ENCODE results near the gene PPP2R3C.
"Not testable (repeated sequence)": the region's sequence is repeated elsewhere in the genome, so short reads cannot be mapped to it uniquely, and the experiment has no call there.

Gene PPP2R3C

GRCh38 chr14:35044939-35045797 is 76.6 kb downstream of the PPP2R3C start:
- Histone ChIP-seq H4K20me1 (ENCODE audit: control insufficient read depth, insufficient read depth, low read depth, low read length) (no peaks in the 10 kb centered on the region), H3K4me3 (ENCODE audit: low read length) (peak overlapping the region; percentile 86), H3K4me1 (ENCODE audit: control insufficient read depth, low read length) (peaks cover 21% of the 10 kb centered on the region), H3F3A (ENCODE audit: control insufficient read depth, insufficient read depth) (peaks cover 10% of the 10 kb centered on the region), H3K9me2 (replicated peaks; ENCODE audit: control insufficient read depth, low read length) (no peaks in the 10 kb centered on the region), H3K4me2 (ENCODE audit: low read length) (peak overlapping the region; percentile 85), H3K27ac (ENCODE audit: low read depth, low read length) (no peak overlapping the region), H3K9me3 (ENCODE audit: control insufficient read depth, insufficient read depth, low read length) (no peaks in the 10 kb centered on the region), H3K27me3 (ENCODE audit: control insufficient read depth, low read length) (no peaks in the 10 kb centered on the region), H3K36me3 (ENCODE audit: control insufficient read depth, low read length) (no peaks in the 10 kb centered on the region), H3K79me2 (ENCODE audit: control insufficient read depth, low read length) (no peaks in the 10 kb centered on the region)
- TF ChIP-seq CTCF (IDR thresholded peaks at IDR 0.05; ENCODE audit: low read depth, low read length, poor library complexity, severe bottlenecking) = no peak
- TF ChIP-seq EZH2phosphoT487 (IDR thresholded peaks at IDR 0.05; ENCODE audit: borderline replicate concordance, low read length) = no peak

DNA sequence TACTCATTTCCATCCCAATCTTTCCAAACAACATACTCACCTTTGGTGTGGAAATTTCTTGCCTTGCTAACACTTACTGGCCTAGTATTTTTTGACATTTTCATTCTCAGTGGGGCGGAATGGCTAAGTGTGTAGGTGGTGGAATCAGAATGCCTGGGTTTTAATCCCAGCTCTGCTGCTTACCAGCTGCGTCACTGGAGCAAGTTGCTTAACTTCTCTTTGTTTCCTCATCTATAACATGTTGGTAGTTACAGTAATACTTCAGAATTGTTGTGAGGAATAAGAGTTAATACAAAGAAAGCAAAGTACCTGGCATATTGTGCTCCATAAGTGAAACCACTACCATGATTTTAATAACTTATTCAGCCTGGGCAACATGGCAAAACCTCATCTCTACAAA is 78.7 kb downstream of the PPP2R3C start:
- no peaks in the 10 kb centered on the region for H4K20me1 ChIP-seq (ENCODE audit: control insufficient read depth, insufficient read depth, low read depth, low read length)
- no peaks in the 10 kb centered on the region for H3K9me3 ChIP-seq (ENCODE audit: control insufficient read depth, insufficient read depth, low read length)
- H3K4me1 ChIP-seq (ENCODE audit: control insufficient read depth, low read length) = peaks cover 21% of the 10 kb centered on the region
- no peaks in the 10 kb centered on the region for H3K9me2 ChIP-seq (replicated peaks; ENCODE audit: control insufficient read depth, low read length)
- no peak overlapping the region for H3K27ac ChIP-seq (ENCODE audit: low read depth, low read length)
- H3K79me2 ChIP-seq (ENCODE audit: control insufficient read depth, low read length) = no peaks in the 10 kb centered on the region
- H3K36me3 ChIP-seq (ENCODE audit: control insufficient read depth, low read length) = no peaks in the 10 kb centered on the region
- H3F3A ChIP-seq (ENCODE audit: control insufficient read depth, insufficient read depth) = peaks cover 11% of the 10 kb centered on the region
- TF ChIP-seq EZH2phosphoT487 (IDR thresholded peaks at IDR 0.05; ENCODE audit: borderline replicate concordance, low read length) (no peak), CTCF (IDR thresholded peaks at IDR 0.05; ENCODE audit: low read depth, low read length, poor library complexity, severe bottlenecking) (no peak)
- H3K27me3 ChIP-seq (ENCODE audit: control insufficient read depth, low read length) = no peaks in the 10 kb centered on the region
- no peak overlapping the region for H3K4me3 ChIP-seq (ENCODE audit: low read length)
- H3K4me2 ChIP-seq (ENCODE audit: low read length) = no peak overlapping the region

DNA sequence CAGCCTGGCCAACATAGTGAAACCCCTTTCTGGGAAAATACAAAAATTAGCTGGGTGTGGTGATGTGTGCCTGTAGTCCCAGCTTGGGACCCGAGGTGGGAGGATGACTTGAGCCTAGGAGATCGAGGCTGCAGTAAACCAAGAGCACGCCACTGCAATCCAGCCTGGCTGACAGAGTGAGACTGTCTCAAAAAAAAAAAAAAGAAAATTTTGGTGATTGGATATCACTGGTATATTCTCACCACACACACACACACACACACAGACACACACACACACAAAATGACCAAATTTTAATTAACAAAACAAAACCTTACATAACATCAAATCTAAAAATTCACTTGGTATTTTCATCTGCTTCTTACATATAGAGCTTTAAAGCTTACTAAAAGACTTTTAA is 79.2 kb downstream of the PPP2R3C start:
- H3K79me2 ChIP-seq (ENCODE audit: control insufficient read depth, low read length) = no peaks in the 10 kb centered on the region
- H3K9me2 ChIP-seq (replicated peaks; ENCODE audit: control insufficient read depth, low read length) = no peaks in the 10 kb centered on the region
- TF ChIP-seq EZH2phosphoT487 (IDR thresholded peaks at IDR 0.05; ENCODE audit: borderline replicate concordance, low read length) (no peak), CTCF (IDR thresholded peaks at IDR 0.05; ENCODE audit: low read depth, low read length, poor library complexity, severe bottlenecking) (no peak)

GRCh38 chr14:35038312-35038711 is 83.5 kb downstream of the PPP2R3C start:
- not testable (repeated sequence) for H4K20me1 ChIP-seq (ENCODE audit: control insufficient read depth, insufficient read depth, low read depth, low read length); H3K9me2 ChIP-seq (replicated peaks; ENCODE audit: control insufficient read depth, low read length); H3K36me3 ChIP-seq (ENCODE audit: control insufficient read depth, low read length); H3K4me2 ChIP-seq (ENCODE audit: low read length); H3K4me3 ChIP-seq (ENCODE audit: low read length); H3K4me1 ChIP-seq (ENCODE audit: control insufficient read depth, low read length); H3K27me3 ChIP-seq (ENCODE audit: control insufficient read depth, low read length); H3K79me2 ChIP-seq (ENCODE audit: control insufficient read depth, low read length); H3F3A ChIP-seq (ENCODE audit: control insufficient read depth, insufficient read depth); H3K27ac ChIP-seq (ENCODE audit: low read depth, low read length)
- H3K9me3 ChIP-seq (ENCODE audit: control insufficient read depth, insufficient read depth, low read length) = peaks cover 12% of the 10 kb centered on the region; the same call in 1 of the 2 replicates

More for the DNA sequence above, 79.2 kb downstream of the PPP2R3C start:
- Histone ChIP-seq H3K4me2 (ENCODE audit: low read length) (no peak overlapping the region), H3K27me3 (ENCODE audit: control insufficient read depth, low read length) (no peaks in the 10 kb centered on the region), H3K4me3 (ENCODE audit: low read length) (no peak overlapping the region), H3K4me1 (ENCODE audit: control insufficient read depth, low read length) (peaks cover 17% of the 10 kb centered on the region), H3K27ac (ENCODE audit: low read depth, low read length) (no peak overlapping the region), H3K9me3 (ENCODE audit: control insufficient read depth, insufficient read depth, low read length) (no peaks in the 10 kb centered on the region), H3F3A (ENCODE audit: control insufficient read depth, insufficient read depth) (peaks cover 14% of the 10 kb centered on the region), H3K36me3 (ENCODE audit: control insufficient read depth, low read length) (no peaks in the 10 kb centered on the region), H4K20me1 (ENCODE audit: control insufficient read depth, insufficient read depth, low read depth, low read length) (no peaks in the 10 kb centered on the region)

Measured in DOHH2 (cell line).